Thymus (tissue), 2 donors: Measurements from ENCODE around the gene PAX9. TPM values are rescaled to one million over a fixed set of nuclear protein-coding genes. Genes with fewer than 3 reads are reported as not detected.

Experiments
- polyA plus RNA-seq: library from polyadenylated mRNA; stranded (reverse); fragments of 200-250 nt; gene quantifications from one replicate; pipeline ENCODE4 v1.2.3, GENCODE V29; 2013
- total RNA-seq: library from RNA; stranded (reverse); fragments of 120-200 nt; gene quantifications from one replicate; pipeline ENCODE4 v1.2.4, GENCODE V29; 2013
- donor health status: healthy.

Gene PAX9
- total and polyA plus RNA-seq, 2 donors = 21.5 to 30.9 TPM

Other genes starting within 250 kb of the PAX9 start
- gene NKX2-1, start 141.6 kb upstream of the PAX9 start, total RNA-seq = not detected
- 0.02 TPM for gene NKX2-1, start 141.6 kb upstream of the PAX9 start, polyA plus RNA-seq
- gene NKX2-8, start 79.2 kb upstream of the PAX9 start, total RNA-seq = 0.05 TPM
- 0.32 TPM for gene NKX2-8, start 79.2 kb upstream of the PAX9 start, polyA plus RNA-seq